Fibroblast of lung (primary cell): ENCODE measurements around the gene MEGF6.

Experiments used
- CTCF ChIP-seq, 2 donors: IDR thresholded peaks in 1 of 2; conservative IDR thresholded peaks in 1 of 2; 1 replicate in 1 of 2; 2 replicates in 1 of 2; pipeline ENCODE4 v1.5.1; 2011 to 2012; ENCODE audit warnings: low read length in 2 of 2, control low read depth in 1 of 2, inconsistent platforms in 1 of 2, low read depth in 1 of 2, mild to moderate bottlenecking in 1 of 2
- EZH2 ChIP-seq: IDR thresholded peaks from 2 replicates; pipeline ENCODE4 v1.5.1; 2012; ENCODE audit warnings: low read length, control low read depth, mild to moderate bottlenecking; ENCODE audit errors: missing control alignments

GRCh38 chr1:3457910-3458883 lies 153.1 kb downstream of the MEGF6 start:
- TF ChIP-seq CTCF (conservative IDR thresholded peaks at IDR 0.05 in 1 of 2, IDR thresholded peaks at IDR 0.05 in 1 of 2; ENCODE audit: low read depth in 1 of 2, low read length in 2 of 2) (no peak), EZH2 (no peak)
